Spleen (tissue), 7 donors: ENCODE results near the gene ATP5F1E.

Experiments
- POLR2A ChIP-seq, 3 donors: fragments of 450-650 bp; IDR thresholded peaks; one replicate each; pipeline ENCODE4 v1.5.1; 2017; ENCODE audit warnings: antibody characterized with exemption in 3 of 3, mild to moderate bottlenecking in 1 of 3
- TF ChIP-seq, protein P1 (sequence below), 11 experiments: fragments of 200-600 bp in 7 of 11; fragments of 450-650 bp in 4 of 11; sonication (generic) in 4 of 11; IDR thresholded peaks in 8 of 11; conservative IDR thresholded peaks in 3 of 11; 1 replicate in 7 of 11; 2 replicates in 4 of 11; pipeline versions ENCODE4 v1.4.0 to v1.8.0; 2016 to 2021; ENCODE audit warnings: antibody characterized with exemption in 11 of 11, inconsistent platforms in 4 of 11, mild to moderate bottlenecking in 1 of 11
- donor health status: DM: no; HTN: no; CAD: no; lungs with moderate emphysema.
- donor health status: DM: no; HTN: no; CAD: no.
- donor health status: DM: no; HTN: no; CAD: no.

DNA sequence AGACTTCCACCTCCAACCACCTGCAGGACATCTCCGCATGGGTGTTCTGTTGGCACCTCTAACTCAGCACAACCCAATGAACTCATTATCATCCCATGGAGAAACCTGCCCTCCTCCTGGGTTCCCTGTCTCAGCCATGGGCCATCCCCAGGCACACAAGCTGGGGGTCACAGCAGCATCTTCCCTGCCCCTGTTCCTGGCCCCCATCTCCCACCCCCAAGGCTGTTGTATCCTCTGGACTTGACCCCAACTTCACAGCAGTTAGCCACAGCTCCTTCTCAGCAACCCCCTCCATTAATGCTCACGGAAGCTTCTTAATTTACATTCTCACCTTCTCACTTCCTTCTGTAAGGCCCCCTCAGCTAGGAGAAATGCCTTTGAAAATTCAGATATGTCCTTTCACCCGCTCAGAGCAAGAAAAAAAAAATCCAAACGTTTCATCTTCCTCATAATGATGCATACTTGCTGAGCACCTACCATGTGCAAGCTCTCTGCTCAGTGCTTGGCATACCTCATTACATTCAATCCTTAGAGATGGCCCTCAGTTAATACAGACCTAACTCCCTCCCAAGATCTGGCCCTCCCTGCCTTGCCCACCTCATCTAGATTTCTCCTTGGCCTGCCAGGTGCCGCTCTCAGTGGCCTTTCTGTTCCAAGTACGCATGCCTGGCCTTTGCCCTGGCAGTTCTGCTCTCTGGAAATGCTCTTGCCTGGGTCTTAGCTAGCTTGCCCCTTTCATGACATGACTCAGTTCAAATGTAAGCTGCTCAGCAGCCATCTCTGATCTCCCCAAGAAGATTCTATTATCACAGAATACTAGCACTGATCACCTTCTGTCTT lies 53.6 kb downstream of the ATP5F1E start:
- TF ChIP-seq, protein P1, sequence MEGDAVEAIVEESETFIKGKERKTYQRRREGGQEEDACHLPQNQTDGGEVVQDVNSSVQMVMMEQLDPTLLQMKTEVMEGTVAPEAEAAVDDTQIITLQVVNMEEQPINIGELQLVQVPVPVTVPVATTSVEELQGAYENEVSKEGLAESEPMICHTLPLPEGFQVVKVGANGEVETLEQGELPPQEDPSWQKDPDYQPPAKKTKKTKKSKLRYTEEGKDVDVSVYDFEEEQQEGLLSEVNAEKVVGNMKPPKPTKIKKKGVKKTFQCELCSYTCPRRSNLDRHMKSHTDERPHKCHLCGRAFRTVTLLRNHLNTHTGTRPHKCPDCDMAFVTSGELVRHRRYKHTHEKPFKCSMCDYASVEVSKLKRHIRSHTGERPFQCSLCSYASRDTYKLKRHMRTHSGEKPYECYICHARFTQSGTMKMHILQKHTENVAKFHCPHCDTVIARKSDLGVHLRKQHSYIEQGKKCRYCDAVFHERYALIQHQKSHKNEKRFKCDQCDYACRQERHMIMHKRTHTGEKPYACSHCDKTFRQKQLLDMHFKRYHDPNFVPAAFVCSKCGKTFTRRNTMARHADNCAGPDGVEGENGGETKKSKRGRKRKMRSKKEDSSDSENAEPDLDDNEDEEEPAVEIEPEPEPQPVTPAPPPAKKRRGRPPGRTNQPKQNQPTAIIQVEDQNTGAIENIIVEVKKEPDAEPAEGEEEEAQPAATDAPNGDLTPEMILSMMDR (IDR thresholded peaks at IDR 0.05 in 8 of 11, conservative IDR thresholded peaks at IDR 0.05 in 3 of 11), result no peak
- TF ChIP-seq POLR2A (IDR thresholded peaks at IDR 0.05), result no peak
